Anterior cingulate cortex (tissue), 58 donors: ENCODE measurements around the gene KCNJ16.

Experiments used
- DNase-seq, 58 donors: peaks; one replicate each; lab custom pipeline; 2025; lab: John Stamatoyannopoulos, UW

The KCNJ16 gene

GRCh38 chr17:70095455-70095854 lies 20.4 kb downstream of the KCNJ16 start:
- no peak for DNase-seq

- no peak for DNase-seq
Measured at GRCh38 chr17:70096861-70097260, 21.8 kb downstream of the KCNJ16 start.

DNA sequence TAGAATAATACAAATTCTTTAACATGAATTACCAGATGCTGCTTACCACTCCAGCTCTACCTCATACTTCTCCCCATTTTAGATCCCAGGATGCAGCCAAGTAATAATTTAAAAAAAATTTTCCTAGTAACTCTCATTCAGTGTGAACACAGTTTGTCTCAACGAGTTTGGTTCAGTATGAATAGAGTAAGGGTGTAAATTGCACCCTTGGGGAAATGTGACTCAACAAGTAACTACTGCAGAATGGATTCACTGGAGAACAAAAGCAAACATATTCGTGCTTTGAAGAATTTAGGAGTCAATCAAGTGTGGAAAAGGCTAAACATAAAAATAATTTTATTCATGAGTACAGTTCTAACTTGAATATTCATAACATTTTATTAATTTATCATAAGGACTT lies 23.0 kb downstream of the KCNJ16 start:
- DNase-seq, result no peak

DNA sequence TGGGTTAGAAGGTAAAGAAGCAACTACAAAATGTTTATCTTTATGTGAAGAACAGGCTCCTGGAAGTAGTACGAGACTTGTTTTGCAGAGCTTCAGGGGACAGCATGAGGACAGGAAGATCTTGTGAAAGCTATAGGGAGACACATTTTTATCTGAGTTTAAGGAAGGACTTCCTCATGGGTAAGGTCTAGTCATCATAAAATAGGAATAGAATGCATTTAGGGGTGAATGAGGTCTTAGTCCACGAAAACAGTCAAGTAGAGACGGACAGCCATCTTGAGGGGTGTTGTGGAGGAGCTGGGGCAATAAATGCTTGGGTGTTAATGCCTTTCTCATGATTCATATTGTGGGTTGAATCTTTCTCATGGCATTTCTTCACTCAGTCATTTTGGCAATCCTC lies 24.3 kb downstream of the KCNJ16 start:
- no peak for DNase-seq

DNA sequence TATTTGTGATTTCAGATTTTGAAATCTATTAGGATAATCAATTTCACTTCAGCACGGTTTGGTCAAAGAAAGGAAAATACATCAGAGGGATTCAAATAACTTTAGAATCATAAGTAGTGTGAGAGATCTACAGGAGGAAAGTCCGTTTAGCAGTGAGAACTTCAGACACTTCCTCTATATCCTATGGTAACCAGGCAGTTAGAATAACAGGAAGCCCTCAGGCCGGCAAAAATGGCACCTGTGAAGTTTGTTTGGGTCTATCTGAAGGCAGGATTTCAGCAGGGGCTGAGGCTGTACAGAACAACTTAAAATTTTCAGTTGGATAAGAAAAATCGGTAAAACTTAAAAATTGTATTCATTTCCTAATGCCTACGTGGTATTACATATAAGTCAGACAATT lies 24.9 kb downstream of the KCNJ16 start:
- DNase-seq, result no peak

- DNase-seq, result no peak
Measured at GRCh38 chr17:70100983-70101382, 26.0 kb downstream of the KCNJ16 start.

- DNase-seq, result no peak
Measured at GRCh38 chr17:70102531-70102930, 27.5 kb downstream of the KCNJ16 start.

DNA sequence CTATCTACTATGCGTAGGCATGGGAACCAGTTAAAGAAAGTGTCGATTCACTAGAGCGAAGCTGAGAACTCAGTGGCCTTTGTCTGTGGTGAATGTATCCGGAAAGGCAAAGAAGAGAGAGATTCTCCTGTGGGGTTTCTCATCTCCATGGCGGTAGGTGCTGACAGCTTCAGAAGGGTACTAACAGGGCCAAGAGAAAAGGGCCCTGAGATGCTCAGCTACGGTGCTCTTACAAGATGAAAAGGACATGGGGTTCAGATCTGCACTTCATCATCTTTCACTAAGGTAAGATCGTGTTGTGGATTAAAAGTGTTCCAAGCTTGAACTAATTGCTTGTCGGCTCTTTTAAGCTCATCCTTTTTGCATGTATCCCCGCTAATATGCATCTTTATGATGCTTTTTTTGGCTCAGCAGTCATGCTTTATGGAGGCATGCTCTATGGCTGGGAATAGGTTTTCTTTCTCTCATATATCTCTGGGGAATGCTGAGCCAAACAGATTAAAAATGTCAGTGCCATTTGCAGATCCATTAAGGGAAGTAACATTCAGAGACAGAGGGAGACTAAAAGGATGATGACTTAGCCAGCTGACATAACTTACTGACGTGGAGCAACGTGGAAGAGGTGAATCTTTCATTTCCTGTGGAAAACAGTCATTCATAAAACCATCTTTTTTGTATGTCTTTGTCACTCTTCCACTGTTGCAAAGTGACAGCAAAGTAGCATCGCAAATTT lies 29.9 kb downstream of the KCNJ16 start:
- DNase-seq, result peak in 7 of 58 donors; percentile 1 to 13 (median 6)

GRCh38 chr17:70105641-70106040 lies 30.6 kb downstream of the KCNJ16 start:
- DNase-seq, result no peak

DNA sequence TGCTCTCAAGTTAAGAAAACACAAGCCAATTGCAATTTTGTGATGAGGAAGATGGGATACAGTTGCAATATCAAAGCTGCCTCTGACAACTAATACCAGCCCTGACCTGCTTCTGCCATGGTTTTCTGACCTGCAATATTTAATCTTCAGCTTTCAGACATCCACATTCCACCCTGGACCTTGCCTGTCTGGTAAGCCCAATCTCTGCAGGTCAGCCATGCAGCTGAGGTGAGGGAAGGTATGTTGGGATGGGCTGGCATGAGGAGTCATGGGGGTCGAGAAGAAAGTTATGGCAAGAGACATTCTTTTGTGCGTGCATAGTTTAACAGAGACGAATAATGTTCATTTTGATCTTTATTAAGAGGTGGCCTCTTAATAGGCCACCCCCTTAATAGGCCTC lies 31.5 kb downstream of the KCNJ16 start:
- no peak for DNase-seq

DNA sequence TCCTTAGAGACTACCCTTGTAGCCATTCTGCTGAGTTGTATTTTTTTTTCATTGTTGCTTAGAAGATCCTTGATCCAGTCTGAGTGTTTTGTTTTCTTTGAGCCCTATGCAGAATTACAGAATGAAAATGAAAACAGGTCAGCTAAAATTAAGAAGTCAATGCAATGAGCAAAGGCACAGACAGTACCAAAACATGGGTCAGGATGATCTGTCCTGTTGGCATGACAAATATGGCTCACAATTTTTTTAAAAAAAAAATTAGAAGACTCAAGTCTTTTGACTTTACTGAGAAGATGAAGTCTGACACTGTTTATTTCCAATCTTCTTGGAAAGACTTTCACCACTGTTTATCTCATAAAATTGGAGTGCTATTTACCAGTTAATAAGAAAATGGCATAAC lies 32.4 kb downstream of the KCNJ16 start:
- DNase-seq, result no peak

DNA sequence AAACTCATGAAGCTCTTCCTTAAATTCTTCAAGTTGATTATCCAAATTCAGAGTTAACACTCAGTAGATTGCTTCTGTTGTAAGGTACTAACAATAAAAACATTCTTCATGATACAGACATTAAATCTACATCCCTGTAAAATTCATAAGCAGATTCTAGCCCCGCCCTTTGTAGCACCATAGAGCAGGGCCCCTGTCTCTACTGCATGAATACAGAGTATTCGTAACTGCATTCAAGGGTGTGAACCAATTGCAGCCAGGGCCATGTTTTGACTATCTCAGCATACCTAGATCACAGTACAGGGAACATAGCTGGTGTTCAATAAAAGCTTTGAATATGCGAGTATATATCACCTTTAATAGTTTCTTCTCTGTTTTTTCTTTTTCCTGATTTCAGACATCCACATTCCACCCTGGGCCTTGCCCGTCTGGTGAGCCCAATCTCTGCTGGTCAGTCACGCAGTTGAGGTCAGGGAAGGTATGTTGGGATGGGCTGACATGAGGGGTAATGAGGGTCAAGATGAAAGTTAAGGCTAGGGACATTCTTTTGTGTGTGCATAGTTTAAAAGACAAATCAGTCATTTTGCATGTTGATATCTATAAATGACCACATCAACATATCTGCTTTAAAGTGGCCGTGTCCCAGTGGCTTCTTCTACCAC lies 33.0 kb downstream of the KCNJ16 start:
- no peak for DNase-seq

- DNase-seq, result no peak
Measured at GRCh38 chr17:70109497-70109896, 34.5 kb downstream of the KCNJ16 start.

DNA sequence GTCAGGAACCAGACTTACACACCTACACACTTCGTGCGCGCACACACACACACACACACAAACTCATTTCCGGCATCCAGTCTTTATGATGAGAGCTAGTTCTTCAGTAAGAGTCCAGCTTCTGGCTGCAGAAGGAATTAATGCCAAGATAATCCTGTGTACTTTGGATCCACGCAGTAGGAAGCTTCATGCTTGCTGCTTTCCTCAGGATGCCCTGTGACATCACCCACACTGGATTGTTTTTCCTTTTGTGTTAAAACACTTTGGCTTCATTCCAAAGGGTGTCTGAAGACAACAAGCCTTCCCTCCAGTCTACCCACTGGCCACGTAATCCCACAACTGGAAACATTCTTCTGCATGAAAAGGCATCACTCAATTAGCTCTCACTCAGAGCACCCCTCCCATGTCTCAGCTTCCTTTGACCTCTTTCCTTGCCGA lies 35.4 kb downstream of the KCNJ16 start:
- DNase-seq, result no peak

- no peak for DNase-seq
Measured at GRCh38 chr17:70111201-70111600, 36.2 kb downstream of the KCNJ16 start.

DNA sequence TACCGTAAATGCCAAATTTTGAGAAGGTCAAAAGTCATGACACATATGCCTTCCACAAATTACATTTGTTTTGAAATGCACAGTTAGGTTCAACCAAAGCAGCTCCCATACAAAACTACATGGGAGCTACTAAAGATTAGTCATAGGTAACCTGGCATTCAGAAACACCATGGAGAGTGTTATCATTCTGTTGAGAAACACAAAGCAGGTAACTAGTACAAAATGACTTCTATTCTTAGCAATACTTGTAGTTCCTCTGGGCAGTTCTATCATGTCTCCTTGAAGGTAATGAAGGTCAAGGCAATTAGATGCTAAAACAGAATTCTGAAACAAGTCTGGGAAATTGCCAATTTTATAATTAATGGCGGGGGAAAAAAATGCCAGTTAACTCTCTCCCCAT lies 39.4 kb downstream of the KCNJ16 start:
- no peak for DNase-seq

DNA sequence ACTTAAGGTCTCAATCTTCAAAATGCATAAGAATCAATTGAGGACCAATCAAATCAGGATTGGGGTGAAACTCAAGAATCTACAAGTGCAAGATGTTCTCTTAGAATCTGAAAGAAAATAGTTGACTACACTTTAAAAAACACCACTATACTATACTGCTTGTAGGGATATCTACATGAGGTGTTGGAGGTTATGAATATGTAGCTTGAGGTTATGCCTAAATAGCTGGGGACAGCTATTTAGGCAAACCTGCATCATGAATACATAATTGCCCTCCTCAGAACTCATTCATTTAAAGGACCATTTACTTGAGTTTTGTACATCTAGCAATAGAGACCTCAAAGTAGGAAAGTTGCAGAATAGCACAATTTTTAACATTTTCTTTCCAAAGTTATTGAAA lies 40.1 kb downstream of the KCNJ16 start:
- DNase-seq, result no peak

- DNase-seq, result no peak
Measured at GRCh38 chr17:70116919-70117318, 41.9 kb downstream of the KCNJ16 start.

GRCh38 chr17:70119545-70119944 lies 44.5 kb downstream of the KCNJ16 start:
- DNase-seq, result no peak

GRCh38 chr17:70119983-70120382 lies 45.0 kb downstream of the KCNJ16 start:
- DNase-seq, result no peak

DNA sequence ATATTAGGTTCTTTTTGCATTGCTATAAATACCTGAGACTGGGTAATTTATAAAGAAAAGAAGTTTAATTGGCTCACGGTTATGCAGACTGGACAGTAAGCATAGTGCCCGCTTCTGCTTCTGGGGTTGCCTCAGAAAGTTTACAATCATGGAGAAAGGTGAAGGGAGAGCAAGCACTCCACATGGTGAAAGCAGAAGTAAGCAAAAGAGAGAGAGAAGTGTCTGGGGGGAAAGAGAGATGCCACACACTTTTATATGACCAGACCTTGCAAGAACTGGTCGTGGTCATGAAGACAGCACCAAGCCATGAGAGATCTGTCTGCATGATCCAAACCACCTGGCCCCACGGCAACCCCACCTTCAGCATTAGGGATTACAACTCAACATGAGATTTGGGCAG lies 45.4 kb downstream of the KCNJ16 start:
- DNase-seq, result no peak

DNA sequence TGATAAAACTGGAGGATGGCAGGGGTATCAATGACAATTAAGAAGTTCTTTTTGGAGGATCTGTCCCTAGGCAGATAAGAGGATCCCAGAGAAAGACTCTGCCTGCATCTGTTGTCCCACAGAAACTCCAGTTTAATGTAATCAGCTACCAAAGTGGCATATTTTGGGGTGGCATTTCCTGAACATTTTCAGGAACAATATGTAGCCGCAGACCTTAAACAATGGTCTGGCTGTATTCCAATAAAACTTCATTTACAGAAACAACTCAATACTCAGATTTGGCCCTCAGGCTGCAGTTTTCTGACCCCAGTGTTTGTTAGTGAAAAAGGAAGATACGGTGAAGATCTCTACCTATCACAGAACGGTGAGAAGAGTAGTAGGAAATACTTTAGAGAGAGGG lies 46.1 kb downstream of the KCNJ16 start:
- no peak for DNase-seq
